OCI-LY3 (cell line): ENCODE measurements around the gene RNH1.

Experiments
- H2AFZ ChIP-seq: fragments of 200-600, 300-600 bp; shearing (Covaris generic); 2 replicates; pipeline ENCODE4 v1.6.0; 2014; ENCODE audit warnings: antibody characterized with exemption, low read depth, low read length
- H3K27ac ChIP-seq: fragments of 200-600, 300-600 bp; sonication (generic); 2 replicates; pipeline ENCODE4 v1.5.1; 2014; ENCODE audit warnings: mild to moderate bottlenecking, low read length, moderate library complexity, mixed read lengths
- H3K27me3 ChIP-seq: fragments of 200-600, 300-600 bp; sonication (generic); 2 replicates; pipeline ENCODE4 v1.6.1; 2014; ENCODE audit warnings: low read depth, low read length, mixed read lengths
- H3K36me3 ChIP-seq: fragments of 200-600, 300-600 bp; sonication (generic); replicated peaks from 2 replicates; pipeline ENCODE3; 2014; ENCODE audit warnings: low read depth, low read length, mixed read lengths
- H3K4me1 ChIP-seq: fragments of 300-600, 200-600 bp; sonication (generic); 2 replicates; pipeline ENCODE4 v1.6.1; 2014; ENCODE audit warnings: low read length, mixed read lengths
- H3K4me2 ChIP-seq: fragments of 200-600, 300-600 bp; sonication (generic); 2 replicates; pipeline ENCODE4 v1.6.1; 2014; ENCODE audit warnings: low read length, mixed read lengths
- H3K4me3 ChIP-seq: fragments of 300-600, 200-600 bp; sonication (generic); 2 replicates; pipeline ENCODE4 v1.5.1; 2014; ENCODE audit warnings: antibody characterized with exemption, mild to moderate bottlenecking, low read length, moderate library complexity
- H3K79me2 ChIP-seq: fragments of 300-600, 200-600 bp; shearing (Covaris generic); 2 replicates; pipeline ENCODE4 v1.6.1; 2014; ENCODE audit warnings: mild to moderate bottlenecking, low read length, mixed read lengths
- H3K9ac ChIP-seq: fragments of 300-600, 200-600 bp; shearing (Covaris generic); 2 replicates; pipeline ENCODE4 v1.6.0; 2014; ENCODE audit warnings: mild to moderate bottlenecking, low read length, moderate library complexity
- H3K9me3 ChIP-seq: fragments of 200-600, 300-600 bp; shearing (Covaris generic); 2 replicates; pipeline ENCODE4 v1.6.1; 2014; ENCODE audit warnings: low read length, mixed read lengths; ENCODE audit not compliant: insufficient read depth
- H4K20me1 ChIP-seq: fragments of 200-600, 300-600 bp; sonication (generic); 2 replicates; pipeline ENCODE4 v1.6.1; 2016; ENCODE audit warnings: low read length, mixed read lengths; ENCODE audit not compliant: insufficient read depth
- EZH2phosphoT487 ChIP-seq: fragments of 200-600 bp; shearing (Covaris generic); IDR thresholded peaks from 2 replicates; pipeline ENCODE4 v1.6.1; 2018; ENCODE audit warnings: antibody characterized with exemption, mixed run types, low read depth
- TF ChIP-seq, protein P1 (sequence below): fragments of 200-600, 300-600 bp; sonication (generic); IDR thresholded peaks from 2 replicates; pipeline ENCODE4 v1.5.1; 2014; ENCODE audit warnings: antibody characterized with exemption, low read length, low read depth

The RNH1 gene

DNA sequence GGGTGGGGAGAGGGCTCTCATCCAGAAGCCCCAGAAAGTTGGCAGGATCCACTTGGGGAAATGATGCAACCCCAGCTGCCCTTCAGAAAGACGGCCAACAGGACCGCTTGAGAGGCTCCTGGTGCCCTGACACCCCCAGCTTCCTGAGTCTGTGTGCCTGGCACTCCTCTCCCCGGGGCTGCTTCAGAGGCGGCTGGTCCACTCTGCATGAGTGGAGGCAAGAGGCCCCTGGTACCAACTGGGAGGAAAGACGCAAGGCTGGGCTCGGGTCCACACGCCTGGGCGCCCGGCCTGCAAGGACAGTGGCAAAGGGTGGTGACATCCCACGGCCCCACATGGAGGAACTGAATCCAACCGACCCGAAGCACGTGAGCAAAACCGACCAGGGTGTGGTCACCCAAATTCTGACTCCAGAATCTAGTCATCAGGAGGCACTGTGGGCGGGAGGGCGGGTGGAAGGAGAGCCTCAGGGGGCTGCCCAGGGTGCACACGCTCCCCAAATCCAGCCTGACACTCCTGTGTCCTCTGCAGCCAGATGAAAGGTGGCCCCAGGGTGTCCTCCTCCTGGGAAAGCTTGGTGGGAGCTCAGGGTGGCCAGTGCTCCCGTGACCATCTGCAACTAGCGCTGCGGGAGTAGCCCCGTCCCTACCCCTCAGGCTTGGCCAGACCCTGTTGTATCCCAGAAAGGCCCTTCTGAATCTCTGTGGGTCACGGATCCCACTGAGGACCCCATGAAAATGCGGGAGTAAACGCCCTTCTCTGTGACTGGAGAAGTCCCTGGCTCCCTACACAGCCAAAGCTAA is 3.7 kb downstream of the RNH1 start:
- Histone ChIP-seq H3K9ac (peak overlapping the region; percentile 98), H3K27ac (peak overlapping the region; percentile 55), H3K36me3 (peaks cover 42% of the 10 kb centered on the region), H3K4me2 (peak overlapping the region; percentile 89), H3K27me3 (no peaks in the 10 kb centered on the region), H3K9me3 (0 out of 2 replicates have a peak, but pooled peaks cover 5% of the 10 kb centered on the region), H3K4me3 (peak overlapping the region; percentile 94), H3K79me2 (peaks cover 49% of the 10 kb centered on the region), H4K20me1 (no peaks in the 10 kb centered on the region), H2AFZ (no peak overlapping the region), H3K4me1 (peaks cover 48% of the 10 kb centered on the region)
- TF ChIP-seq EZH2phosphoT487, result no peak
- TF ChIP-seq, protein P1, sequence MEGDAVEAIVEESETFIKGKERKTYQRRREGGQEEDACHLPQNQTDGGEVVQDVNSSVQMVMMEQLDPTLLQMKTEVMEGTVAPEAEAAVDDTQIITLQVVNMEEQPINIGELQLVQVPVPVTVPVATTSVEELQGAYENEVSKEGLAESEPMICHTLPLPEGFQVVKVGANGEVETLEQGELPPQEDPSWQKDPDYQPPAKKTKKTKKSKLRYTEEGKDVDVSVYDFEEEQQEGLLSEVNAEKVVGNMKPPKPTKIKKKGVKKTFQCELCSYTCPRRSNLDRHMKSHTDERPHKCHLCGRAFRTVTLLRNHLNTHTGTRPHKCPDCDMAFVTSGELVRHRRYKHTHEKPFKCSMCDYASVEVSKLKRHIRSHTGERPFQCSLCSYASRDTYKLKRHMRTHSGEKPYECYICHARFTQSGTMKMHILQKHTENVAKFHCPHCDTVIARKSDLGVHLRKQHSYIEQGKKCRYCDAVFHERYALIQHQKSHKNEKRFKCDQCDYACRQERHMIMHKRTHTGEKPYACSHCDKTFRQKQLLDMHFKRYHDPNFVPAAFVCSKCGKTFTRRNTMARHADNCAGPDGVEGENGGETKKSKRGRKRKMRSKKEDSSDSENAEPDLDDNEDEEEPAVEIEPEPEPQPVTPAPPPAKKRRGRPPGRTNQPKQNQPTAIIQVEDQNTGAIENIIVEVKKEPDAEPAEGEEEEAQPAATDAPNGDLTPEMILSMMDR, result no peak

DNA sequence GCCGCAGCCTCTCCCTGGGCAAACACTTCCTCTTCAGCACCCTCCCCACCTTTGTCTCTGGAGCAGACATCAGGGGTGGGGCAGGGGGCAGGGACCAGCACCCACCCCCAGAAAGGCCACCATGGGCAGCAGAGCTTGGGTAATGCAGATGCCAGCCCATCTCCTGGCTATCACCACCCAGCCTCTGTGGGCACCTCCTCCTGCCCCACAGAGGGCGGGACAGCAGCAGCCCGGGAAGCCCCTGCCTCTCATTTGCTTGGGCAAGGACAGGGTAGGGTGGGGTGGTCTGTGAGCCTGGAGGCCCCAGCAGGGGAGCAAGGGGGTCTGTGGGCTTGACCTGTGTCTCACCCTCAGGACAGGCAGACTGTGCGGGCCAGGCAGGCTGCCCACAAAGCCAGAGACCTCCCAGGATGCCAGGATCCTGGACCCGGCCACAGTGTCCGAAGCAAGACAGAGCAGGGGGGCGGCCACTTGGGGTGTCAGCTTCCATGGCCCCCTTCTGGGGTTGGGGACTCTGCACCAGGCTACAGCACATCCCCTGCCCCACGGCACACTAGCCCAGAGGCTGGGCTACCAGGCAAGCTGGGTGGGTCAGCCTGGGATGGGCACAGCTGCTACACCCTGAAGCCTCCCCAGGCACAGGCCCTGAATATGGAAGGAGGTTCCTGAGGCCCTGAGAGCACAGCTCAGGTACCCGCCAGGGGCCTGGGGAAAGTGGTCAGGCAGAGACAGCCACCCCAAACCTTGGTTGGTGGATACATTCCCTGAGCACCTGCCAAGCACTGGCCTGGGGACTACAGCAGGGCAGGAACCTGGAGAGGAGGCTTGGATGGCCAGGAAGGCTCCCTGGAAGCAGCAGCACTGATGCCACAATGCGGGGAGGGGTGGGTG is 4.5 kb downstream of the RNH1 start:
- H3K4me2 ChIP-seq, result peak overlapping the region; percentile 89; the same call in 1 of the 2 replicates
- no peaks in the 10 kb centered on the region for H4K20me1 ChIP-seq
- no peak overlapping the region for H3K4me3 ChIP-seq
- no peak overlapping the region for H3K9ac ChIP-seq
- peak overlapping the region; percentile 55; the same call in 1 of the 2 replicates for H3K27ac ChIP-seq
- peaks cover 44% of the 10 kb centered on the region for H3K4me1 ChIP-seq
- H3K36me3 ChIP-seq, result peaks cover 45% of the 10 kb centered on the region
- H3K79me2 ChIP-seq, result peaks cover 42% of the 10 kb centered on the region
- 0 out of 2 replicates have a peak, but pooled peaks cover 5% of the 10 kb centered on the region for H3K9me3 ChIP-seq
- no peaks in the 10 kb centered on the region for H3K27me3 ChIP-seq
- TF ChIP-seq EZH2phosphoT487, result no peak
- TF ChIP-seq, protein P1, result no peak
- H2AFZ ChIP-seq, result no peak overlapping the region

DNA sequence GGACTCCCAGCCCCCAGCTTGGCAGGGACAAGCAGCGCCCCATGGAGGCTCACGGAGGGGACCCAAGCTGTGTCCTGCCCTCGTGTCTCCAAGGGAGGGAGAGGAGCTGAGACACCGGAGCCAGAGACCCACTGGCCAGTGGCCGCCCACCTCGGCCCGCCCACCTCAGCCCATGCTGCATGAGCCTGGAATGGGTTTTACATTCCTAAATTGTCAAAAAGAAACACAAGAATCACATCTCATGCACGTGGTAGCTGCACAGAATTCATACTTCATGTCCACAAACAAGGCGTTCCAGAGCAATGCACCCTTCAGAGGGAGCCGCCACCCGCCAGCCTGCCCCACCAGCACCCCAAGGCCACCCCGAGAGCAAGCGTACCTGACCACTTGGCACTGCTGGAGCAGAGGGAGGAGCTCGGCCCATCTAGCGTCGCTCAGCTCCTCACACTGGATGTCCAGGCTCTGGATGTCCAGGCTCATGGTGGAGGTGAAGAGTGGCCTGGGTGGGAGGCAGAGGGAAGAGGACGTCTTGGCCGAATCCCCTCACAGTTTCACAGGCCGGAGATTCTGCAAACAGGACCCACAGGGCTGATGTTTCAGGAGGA is 5.3 kb downstream of the RNH1 start:
- no peaks in the 10 kb centered on the region for H3K27me3 ChIP-seq
- peaks cover 40% of the 10 kb centered on the region for H3K79me2 ChIP-seq
- no peak overlapping the region for H3K27ac ChIP-seq
- H3K9me3 ChIP-seq, result 0 out of 2 replicates have a peak, but pooled peaks cover 5% of the 10 kb centered on the region
- no peak overlapping the region for H3K9ac ChIP-seq
- TF ChIP-seq, protein P1, result no peak
- TF ChIP-seq EZH2phosphoT487, result no peak
- H3K36me3 ChIP-seq, result peaks cover 51% of the 10 kb centered on the region
- H3K4me1 ChIP-seq, result peaks cover 42% of the 10 kb centered on the region
- H3K4me3 ChIP-seq, result no peak overlapping the region
- H4K20me1 ChIP-seq, result no peaks in the 10 kb centered on the region
- no peak overlapping the region for H2AFZ ChIP-seq
- H3K4me2 ChIP-seq, result no peak overlapping the region
